B cell (primary cell): ENCODE measurements around the gene TMEM30A. TPM values are rescaled to one million over a fixed set of nuclear protein-coding genes. Genes with fewer than 3 reads are reported as not detected.

ENCODE experiments used
- ATAC-seq: fragments of 200-7000 bp; cut with Tn5 transposase; one replicate; pipeline ENCODE4 v1.10.0; 2021; ENCODE audit warnings: low read depth, mild to moderate bottlenecking, moderate number of reproducible peaks, moderate library complexity
- CTCF ChIA-PET: fragments of 350-600 bp; sonication (Branson Sonifier 250); formaldehyde crosslinking; loops from one replicate; lab custom pipeline; 2021; ENCODE audit warnings: antibody characterized with exemption, inconsistent platforms; lab: Charles Lee
- POLR2A ChIA-PET: fragments of 350-600 bp; sonication (Branson Sonifier 250); formaldehyde crosslinking; loops from one replicate; lab custom pipeline; 2021; ENCODE audit warnings: antibody characterized with exemption; lab: Charles Lee
- DNase-seq: peaks from one replicate; pipeline ENCODE4 v3.0.0; 2013
- H2AFZ ChIP-seq: 2 replicates; pipeline ENCODE4 v1.6.1; 2012; ENCODE audit warnings: mild to moderate bottlenecking, low read depth, low read length; ENCODE audit not compliant: insufficient read depth, poor library complexity, severe bottlenecking
- H3K27ac ChIP-seq, 2 donors: 1 replicate in 1 of 2; 2 replicates in 1 of 2; pipeline ENCODE4 v1.5.1; 2012 to 2013; ENCODE audit warnings: low read length in 2 of 2, mild to moderate bottlenecking in 2 of 2, moderate library complexity in 1 of 2
- H3K27me3 ChIP-seq, 4 experiments: fragments of 200-600 bp in 1 of 4; sonication (generic) in 1 of 4; replicated peaks in 1 of 4; 1 replicate in 2 of 4; 2 replicates in 2 of 4; pipeline versions ENCODE4 v1.6.1 to v1.7.0; 2013 to 2016; ENCODE audit warnings: low read length in 3 of 4, mild to moderate bottlenecking in 2 of 4, mixed read lengths in 1 of 4, moderate library complexity in 1 of 4; ENCODE audit not compliant: insufficient read depth in 4 of 4, control insufficient read depth in 3 of 4; ENCODE audit errors: control extremely low read depth in 1 of 4
- H3K36me3 ChIP-seq, 2 experiments: replicated peaks in 1 of 2; 1 replicate in 1 of 2; 2 replicates in 1 of 2; pipeline versions ENCODE4 v1.6.1 to v1.7.1; 2013; ENCODE audit warnings: low read length in 1 of 2; ENCODE audit not compliant: insufficient read depth in 2 of 2, control insufficient read depth in 1 of 2; ENCODE audit errors: control extremely low read depth in 1 of 2, extremely low read depth in 1 of 2
- H3K4me1 ChIP-seq, 2 donors: fragments of 200-600 bp in 1 of 2; sonication (generic) in 1 of 2; 1 replicate in 1 of 2; 2 replicates in 1 of 2; pipeline versions ENCODE4 v1.5.1 to v1.6.1; 2013 to 2017; ENCODE audit warnings: low read length in 2 of 2; ENCODE audit not compliant: control insufficient read depth in 2 of 2, insufficient read depth in 2 of 2
- H3K4me2 ChIP-seq: replicated peaks from 2 replicates; pipeline ENCODE3; 2012; ENCODE audit warnings: mild to moderate bottlenecking, low read depth, low read length; ENCODE audit not compliant: poor library complexity, severe bottlenecking
- H3K4me3 ChIP-seq, 5 experiments: fragments of 200-600 bp in 1 of 5; sonication (generic) in 1 of 5; 1 replicate in 3 of 5; 2 replicates in 2 of 5; pipeline versions ENCODE4 v1.5.1 to v1.7.0; 2011 to 2016; ENCODE audit warnings: low read length in 4 of 5, mild to moderate bottlenecking in 4 of 5, low read depth in 2 of 5, control low read depth in 1 of 5, moderate library complexity in 1 of 5; ENCODE audit not compliant: insufficient read depth in 1 of 5; ENCODE audit errors: control extremely low read depth in 1 of 5, extremely low read depth in 1 of 5
- H3K79me2 ChIP-seq: fragments of 200-600 bp; sonication (generic); one replicate; pipeline ENCODE4 v1.6.0; 2016; ENCODE audit warnings: low read length; ENCODE audit not compliant: control insufficient read depth, insufficient read depth
- H3K9ac ChIP-seq: fragments of 200-600 bp; sonication (generic); 2 replicates; pipeline ENCODE4 v1.6.1; 2017; ENCODE audit warnings: mild to moderate bottlenecking, low read length, moderate library complexity
- H3K9me3 ChIP-seq, 3 donors: one replicate each; pipeline versions ENCODE4 v1.6.1 to v1.7.1; 2013; ENCODE audit warnings: low read length in 2 of 3; ENCODE audit not compliant: control insufficient read depth in 2 of 3, insufficient read depth in 1 of 3; ENCODE audit errors: control extremely low read depth in 1 of 3
- H4K20me1 ChIP-seq: 2 replicates; pipeline ENCODE4 v1.6.0; 2012; ENCODE audit warnings: mild to moderate bottlenecking, low read length; ENCODE audit not compliant: insufficient read depth, control insufficient read depth, poor library complexity, severe bottlenecking
- H3K27ac Mint-ChIP-seq: one replicate; pipeline ENCODE4 v1.8.0; 2021; ENCODE audit warnings: mixed read lengths
- H3K27me3 Mint-ChIP-seq: one replicate; pipeline ENCODE4 v1.8.0; 2021; ENCODE audit warnings: mixed read lengths
- H3K4me1 Mint-ChIP-seq: one replicate; pipeline ENCODE4 v1.8.0; 2021; ENCODE audit warnings: mixed read lengths
- H3K4me3 Mint-ChIP-seq: one replicate; pipeline ENCODE4 v1.8.0; 2021; ENCODE audit warnings: mixed read lengths
- H3K9me3 Mint-ChIP-seq: one replicate; pipeline ENCODE4 v1.8.0; 2022; ENCODE audit warnings: mixed read lengths; ENCODE audit not compliant: insufficient read depth
- CTCF ChIP-seq: fragments of 200-600 bp; IDR thresholded peaks from one replicate; pipeline ENCODE4 v1.8.0; 2022; ENCODE audit warnings: antibody characterized with exemption, mild to moderate bottlenecking
- EZH2 ChIP-seq: IDR thresholded peaks from 2 replicates; pipeline ENCODE4 v1.6.1; 2012; ENCODE audit warnings: borderline replicate concordance, low read depth, mild to moderate bottlenecking, moderate library complexity, low read length; ENCODE audit not compliant: insufficient read depth, poor library complexity, severe bottlenecking
- WGBS: methylation state at CpG from one replicate; pipeline ENCODE4 v1.1.5; 2013; ENCODE audit warnings: missing lambda C conversion rate; ENCODE audit not compliant: insufficient coverage; 5-methylcytosine and 5-hydroxymethylcytosine counted together
- intact Hi-C: fragments of 100-400 bp; cut with micrococcal nuclease; formaldehyde crosslinking; loops from one replicate; pipeline ENCODE4 v1.10.0; 2022
- polyA plus RNA-seq: library from polyadenylated mRNA; depleted of rRNA; stranded (reverse); fragments of >200 nt; gene quantifications from 2 replicates; pipeline ENCODE4 v1.2.3, GENCODE V29; 2012
- total RNA-seq, 2 donors: library from RNA; stranded (reverse); fragments of 120-200 nt in 1 of 2; gene quantifications; 1 replicate in 1 of 2; 2 replicates in 1 of 2; pipeline versions ENCODE4 v1.2.3 to v1.2.4, GENCODE V29; 2013 to 2022

The TMEM30A gene
- total and polyA plus RNA-seq, 2 donors (not counting 1 experiment from before 2014, with no cell fraction given), result 4.7 to 53.9 TPM

DNA sequence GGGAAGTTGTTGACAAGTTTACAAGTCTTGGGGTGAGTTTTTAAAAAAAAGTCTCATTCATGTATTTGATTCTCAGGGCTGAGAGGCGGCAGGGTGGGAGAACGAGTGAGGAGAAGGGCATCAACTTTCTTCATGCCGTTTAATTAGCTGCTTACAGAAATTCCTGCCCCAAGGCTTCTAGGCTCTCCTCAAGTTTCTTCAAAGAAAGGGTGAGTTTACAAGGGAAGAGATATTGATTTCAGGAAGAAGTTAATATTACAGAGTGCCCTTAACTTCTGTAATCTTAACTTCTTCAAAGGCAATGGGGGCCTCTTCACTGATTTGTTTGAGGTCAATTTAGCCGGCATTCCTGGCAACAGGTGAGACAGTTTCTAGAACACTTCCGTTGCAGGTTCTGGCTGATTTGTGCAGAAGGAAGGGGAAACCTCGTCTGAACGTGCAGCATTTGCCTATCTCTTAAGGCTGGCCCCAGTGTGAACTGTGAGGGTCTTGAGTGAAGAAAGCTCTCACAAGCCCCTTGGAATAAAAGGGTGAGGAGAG is 75.3 kb downstream of the TMEM30A start:
- H3K27ac Mint-ChIP-seq, result no peak overlapping the region
- peaks cover 48% of the 10 kb centered on the region for H3K4me1 Mint-ChIP-seq
- peaks cover 64% of the 10 kb centered on the region for H3K27me3 Mint-ChIP-seq

More for the DNA sequence above, 75.3 kb downstream of the TMEM30A start:
- Histone ChIP-seq H3K4me3 (no peak overlapping the region), H3K9me3 (peaks cover 0 to 32% (median 0%) of the 10 kb centered on the region in 3 donors), H3K27me3 (peaks cover 0 to 65% (median 47%) of the 10 kb centered on the region in 4 experiments), H3K9ac (no peak overlapping the region), H2AFZ (peak overlapping the region; percentile 64), H4K20me1 (no peaks in the 10 kb centered on the region), H3K79me2 (no peaks in the 10 kb centered on the region), H3K4me2 (peak overlapping the region; percentile 64), H3K4me1 (peaks cover 46 to 47% of the 10 kb centered on the region in 2 donors), H3K36me3 (no peaks in the 10 kb centered on the region), H3K27ac (no peak overlapping the region)
- Mint-ChIP-seq H3K9me3 (no peaks in the 10 kb centered on the region), H3K4me3 (peak overlapping the region; percentile 80)
- DNase-seq, result no peak
- no peak for ATAC-seq
- POLR2A ChIA-PET, result no interaction called here
- no peak for TF ChIP-seq EZH2
- TF ChIP-seq CTCF, result peak; percentile 28
- WGBS, result 80% methylated on average over 3 of the region's 7 CpGs
- intact Hi-C loops, result loop anchor here (1.0 to 2.0 kb wide), 2 partner anchors 1354 to 1534 kb away; no protein-coding TSS in a partner anchor
- CTCF ChIA-PET, result interaction anchor here (0.6 to 10.7 kb wide), 35 partner anchors 9 to 1598 kb away, joined by 3 to 388 read pairs (median 5); partner anchors contain the start of genes COX7A2 and TMEM30A
